ENCODE measurements around the gene EPB41L4A.

EPB41L4A gene

GRCh38 chr5:112221128-112221527, 197.9 kb downstream of the EPB41L4A start:
- Histone ChIP-seq H3K36me3 (ENCODE audit: insufficient read depth, low read length) (no peaks in the 10 kb centered on the region), H3K4me3 (ENCODE audit: low read length, poor library complexity, severe bottlenecking) (no peak overlapping the region), H3K4me2 (ENCODE audit: low read depth, low read length, poor library complexity, severe bottlenecking) (no peak overlapping the region), H4K20me1 (ENCODE audit: insufficient read depth, low read length, poor library complexity, severe bottlenecking) (no peaks in the 10 kb centered on the region), H2AFZ (ENCODE audit: low read length) (no peak overlapping the region), H3K4me1 (ENCODE audit: insufficient read depth, low read length, poor library complexity, severe bottlenecking) (no peaks in the 10 kb centered on the region), H3F3A (ENCODE audit: low read depth) (no peaks in the 10 kb centered on the region), H3K9ac (ENCODE audit: low read depth, low read length, poor library complexity, severe bottlenecking) (no peak overlapping the region), H3K79me2 (ENCODE audit: insufficient read depth, low read length) (no peaks in the 10 kb centered on the region), H3K27me3 (ENCODE audit: insufficient read depth, low read length, poor library complexity, severe bottlenecking) (no peaks in the 10 kb centered on the region), H3K9me2 (replicated peaks; ENCODE audit: low read depth, low read length) (no peaks in the 10 kb centered on the region), H3K9me3 (ENCODE audit: insufficient read depth, low read depth, low read length) (no peaks in the 10 kb centered on the region)
- TF ChIP-seq EZH2phosphoT487 (IDR thresholded peaks at IDR 0.05; ENCODE audit: borderline replicate concordance), result no peak
- TF ChIP-seq, protein P1, sequence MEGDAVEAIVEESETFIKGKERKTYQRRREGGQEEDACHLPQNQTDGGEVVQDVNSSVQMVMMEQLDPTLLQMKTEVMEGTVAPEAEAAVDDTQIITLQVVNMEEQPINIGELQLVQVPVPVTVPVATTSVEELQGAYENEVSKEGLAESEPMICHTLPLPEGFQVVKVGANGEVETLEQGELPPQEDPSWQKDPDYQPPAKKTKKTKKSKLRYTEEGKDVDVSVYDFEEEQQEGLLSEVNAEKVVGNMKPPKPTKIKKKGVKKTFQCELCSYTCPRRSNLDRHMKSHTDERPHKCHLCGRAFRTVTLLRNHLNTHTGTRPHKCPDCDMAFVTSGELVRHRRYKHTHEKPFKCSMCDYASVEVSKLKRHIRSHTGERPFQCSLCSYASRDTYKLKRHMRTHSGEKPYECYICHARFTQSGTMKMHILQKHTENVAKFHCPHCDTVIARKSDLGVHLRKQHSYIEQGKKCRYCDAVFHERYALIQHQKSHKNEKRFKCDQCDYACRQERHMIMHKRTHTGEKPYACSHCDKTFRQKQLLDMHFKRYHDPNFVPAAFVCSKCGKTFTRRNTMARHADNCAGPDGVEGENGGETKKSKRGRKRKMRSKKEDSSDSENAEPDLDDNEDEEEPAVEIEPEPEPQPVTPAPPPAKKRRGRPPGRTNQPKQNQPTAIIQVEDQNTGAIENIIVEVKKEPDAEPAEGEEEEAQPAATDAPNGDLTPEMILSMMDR (conservative IDR thresholded peaks at IDR 0.05; ENCODE audit: low read length), result no peak

DNA sequence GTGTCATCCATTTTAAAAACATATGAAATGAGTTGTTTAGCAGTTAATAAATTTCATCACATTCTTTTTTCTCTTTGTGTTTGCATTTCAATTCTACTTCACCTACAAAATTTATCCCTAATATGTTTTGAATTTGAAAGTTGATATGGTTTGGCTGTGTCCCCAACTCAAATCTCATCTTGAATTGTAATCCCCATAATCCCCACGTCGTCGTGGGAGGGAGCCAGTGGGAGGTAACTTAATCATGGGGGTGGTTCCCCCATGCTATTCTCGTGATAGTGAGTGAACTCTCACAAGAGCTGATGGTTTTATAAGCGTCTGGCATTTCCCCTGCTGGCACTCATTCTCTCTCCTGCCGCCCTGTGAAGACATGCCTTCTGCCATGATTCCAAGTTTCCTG, 200.1 kb downstream of the EPB41L4A start:
- Histone ChIP-seq H3K36me3 (ENCODE audit: insufficient read depth, low read length) (no peaks in the 10 kb centered on the region), H3K9me3 (ENCODE audit: insufficient read depth, low read depth, low read length) (no peaks in the 10 kb centered on the region), H3K9me2 (replicated peaks; ENCODE audit: low read depth, low read length) (no peaks in the 10 kb centered on the region), H3F3A (ENCODE audit: low read depth) (no peaks in the 10 kb centered on the region), H3K4me1 (ENCODE audit: insufficient read depth, low read length, poor library complexity, severe bottlenecking) (no peaks in the 10 kb centered on the region), H3K27me3 (ENCODE audit: insufficient read depth, low read length, poor library complexity, severe bottlenecking) (no peaks in the 10 kb centered on the region), H3K4me2 (ENCODE audit: low read depth, low read length, poor library complexity, severe bottlenecking) (no peak overlapping the region), H4K20me1 (ENCODE audit: insufficient read depth, low read length, poor library complexity, severe bottlenecking) (no peaks in the 10 kb centered on the region), H3K79me2 (ENCODE audit: insufficient read depth, low read length) (no peaks in the 10 kb centered on the region), H3K9ac (ENCODE audit: low read depth, low read length, poor library complexity, severe bottlenecking) (no peak overlapping the region), H3K4me3 (ENCODE audit: low read length, poor library complexity, severe bottlenecking) (no peak overlapping the region), H2AFZ (ENCODE audit: low read length) (no peak overlapping the region)
- no peak for TF ChIP-seq EZH2phosphoT487 (IDR thresholded peaks at IDR 0.05; ENCODE audit: borderline replicate concordance)
- TF ChIP-seq, protein P1 (conservative IDR thresholded peaks at IDR 0.05; ENCODE audit: low read length), result no peak

DNA sequence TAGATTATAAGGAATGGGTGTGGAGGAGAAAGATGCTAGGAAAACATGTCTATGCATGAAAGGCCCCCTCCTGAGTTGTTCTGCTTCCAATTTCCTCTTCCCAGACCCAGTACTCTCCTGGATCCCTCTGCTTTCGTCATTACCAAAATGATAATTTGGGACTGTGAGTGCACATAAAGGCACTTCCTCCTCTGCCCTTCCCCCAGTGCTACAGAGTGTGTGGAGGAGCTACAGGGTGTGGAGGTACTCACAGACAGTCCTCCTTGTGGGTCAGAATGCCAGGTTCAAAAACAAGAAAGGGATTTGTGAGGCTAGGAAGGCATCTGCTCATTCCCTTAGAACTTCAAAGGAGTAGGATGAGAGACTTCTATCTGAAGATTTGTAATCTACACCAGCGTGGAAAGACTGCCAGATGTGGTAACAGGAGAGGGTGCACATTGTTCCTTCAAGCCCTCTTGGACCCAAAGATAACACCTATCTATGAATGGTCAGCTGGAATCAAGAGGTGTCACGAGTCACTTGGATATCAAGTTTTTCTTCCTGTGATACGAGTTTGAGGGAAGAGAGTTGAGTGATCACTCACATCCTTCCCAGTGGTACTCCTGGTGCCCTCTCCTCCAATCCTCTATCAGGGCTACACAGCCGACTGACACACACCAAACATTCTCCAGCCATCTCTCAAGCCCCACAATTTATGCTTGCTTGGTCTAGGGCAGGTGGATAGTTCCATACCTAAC, 201.1 kb downstream of the EPB41L4A start:
- Histone ChIP-seq H3K4me3 (ENCODE audit: low read length, poor library complexity, severe bottlenecking) (no peak overlapping the region), H2AFZ (ENCODE audit: low read length) (no peak overlapping the region), H3K9me2 (replicated peaks; ENCODE audit: low read depth, low read length) (no peaks in the 10 kb centered on the region), H3F3A (ENCODE audit: low read depth) (no peaks in the 10 kb centered on the region), H4K20me1 (ENCODE audit: insufficient read depth, low read length, poor library complexity, severe bottlenecking) (no peaks in the 10 kb centered on the region), H3K9ac (ENCODE audit: low read depth, low read length, poor library complexity, severe bottlenecking) (no peak overlapping the region), H3K9me3 (ENCODE audit: insufficient read depth, low read depth, low read length) (no peaks in the 10 kb centered on the region), H3K27me3 (ENCODE audit: insufficient read depth, low read length, poor library complexity, severe bottlenecking) (no peaks in the 10 kb centered on the region), H3K4me1 (ENCODE audit: insufficient read depth, low read length, poor library complexity, severe bottlenecking) (no peaks in the 10 kb centered on the region), H3K4me2 (ENCODE audit: low read depth, low read length, poor library complexity, severe bottlenecking) (no peak overlapping the region), H3K36me3 (ENCODE audit: insufficient read depth, low read length) (no peaks in the 10 kb centered on the region), H3K79me2 (ENCODE audit: insufficient read depth, low read length) (no peaks in the 10 kb centered on the region)
- no peak for TF ChIP-seq EZH2phosphoT487 (IDR thresholded peaks at IDR 0.05; ENCODE audit: borderline replicate concordance)
- TF ChIP-seq, protein P1 (conservative IDR thresholded peaks at IDR 0.05; ENCODE audit: low read length), result no peak
